H9 (cell line): Measurements from ENCODE around the gene ITPR2. TPM values are rescaled to one million over a fixed set of nuclear protein-coding genes. Genes with fewer than 3 reads are reported as not detected.

Source experiments
- DNase-seq: peaks from one replicate; pipeline ENCODE4 v3.0.0-alpha.2; 2017
- H2AFZ ChIP-seq: one replicate; pipeline ENCODE4 v1.6.1; 2013; ENCODE audit warnings: mild to moderate bottlenecking, low read length, control low read depth, moderate library complexity
- H2AK5ac ChIP-seq: 2 replicates; pipeline ENCODE4 v1.6.1; 2013; ENCODE audit warnings: low read length, control low read depth, mixed read lengths; ENCODE audit not compliant: insufficient read length
- H2BK120ac ChIP-seq: one replicate; pipeline ENCODE4 v1.6.1; 2013; ENCODE audit warnings: low read depth, mild to moderate bottlenecking, low read length, control low read depth, inconsistent platforms; ENCODE audit not compliant: poor library complexity, severe bottlenecking
- H2BK12ac ChIP-seq: 2 replicates; pipeline ENCODE4 v1.6.1; 2013; ENCODE audit warnings: low read length, control low read depth, mixed read lengths, low read depth; ENCODE audit not compliant: insufficient read length
- H2BK15ac ChIP-seq: 2 replicates; pipeline ENCODE4 v1.6.1; 2013; ENCODE audit warnings: low read depth, low read length, control low read depth
- H2BK20ac ChIP-seq: one replicate; pipeline ENCODE4 v1.6.1; 2013; ENCODE audit warnings: low read depth, mild to moderate bottlenecking, low read length, control low read depth, inconsistent platforms; ENCODE audit not compliant: poor library complexity, severe bottlenecking
- H2BK5ac ChIP-seq: 2 replicates; pipeline ENCODE4 v1.6.1; 2013; ENCODE audit warnings: low read length, control low read depth, mixed read lengths; ENCODE audit not compliant: insufficient read length
- H3K14ac ChIP-seq: 2 replicates; pipeline ENCODE4 v1.6.1; 2013; ENCODE audit warnings: low read length, control low read depth; ENCODE audit not compliant: insufficient read depth
- H3K18ac ChIP-seq: 2 replicates; pipeline ENCODE4 v1.6.1; 2013; ENCODE audit warnings: low read depth, mild to moderate bottlenecking, mixed read lengths, low read length, control low read depth; ENCODE audit not compliant: insufficient read length
- H3K23ac ChIP-seq: 2 replicates; pipeline ENCODE4 v1.6.1; 2013; ENCODE audit warnings: low read length, control low read depth, mixed read lengths, low read depth; ENCODE audit not compliant: insufficient read length
- H3K23me2 ChIP-seq: 2 replicates; pipeline ENCODE4 v1.6.1; 2013; ENCODE audit warnings: low read depth, mild to moderate bottlenecking, mixed read lengths, low read length, control low read depth; ENCODE audit not compliant: insufficient read length, poor library complexity, severe bottlenecking
- H3K27ac ChIP-seq: 2 replicates; pipeline ENCODE4 v1.5.1; 2013; ENCODE audit warnings: low read length, control low read depth, mixed read lengths, low read depth; ENCODE audit not compliant: insufficient read length
- H3K27me3 ChIP-seq: 2 replicates; pipeline ENCODE4 v1.6.1; 2013; ENCODE audit warnings: low read length, control low read depth, inconsistent platforms; ENCODE audit not compliant: insufficient read depth
- H3K4ac ChIP-seq: 2 replicates; pipeline ENCODE4 v1.6.1; 2013; ENCODE audit warnings: low read depth, mild to moderate bottlenecking, control low read depth, inconsistent platforms, low read length, moderate library complexity
- H3K4me1 ChIP-seq: 2 replicates; pipeline ENCODE4 v1.6.1; 2013; ENCODE audit warnings: low read length, control low read depth, inconsistent platforms; ENCODE audit not compliant: insufficient read depth
- H3K4me2 ChIP-seq: 2 replicates; pipeline ENCODE4 v1.6.1; 2013; ENCODE audit warnings: low read length, control low read depth, mixed read lengths; ENCODE audit not compliant: insufficient read length, insufficient read depth
- H3K56ac ChIP-seq: 2 replicates; pipeline ENCODE4 v1.6.1; 2013; ENCODE audit warnings: low read depth, mild to moderate bottlenecking, mixed read lengths, low read length, control low read depth; ENCODE audit not compliant: insufficient read length
- H3K79me1 ChIP-seq: 2 replicates; pipeline ENCODE4 v1.6.1; 2013; ENCODE audit warnings: low read depth, mild to moderate bottlenecking, moderate library complexity, low read length, control low read depth, inconsistent platforms; ENCODE audit not compliant: insufficient read depth, poor library complexity, severe bottlenecking
- H3K79me2 ChIP-seq: 2 replicates; pipeline ENCODE4 v1.6.1; 2013; ENCODE audit warnings: low read length, control low read depth, inconsistent platforms; ENCODE audit not compliant: insufficient read depth
- H3K9ac ChIP-seq: 2 replicates; pipeline ENCODE4 v1.6.1; 2013; ENCODE audit warnings: low read length, control low read depth, mixed read lengths; ENCODE audit not compliant: insufficient read length; ENCODE audit errors: extremely low read depth
- H3K9me3 ChIP-seq: one replicate; pipeline ENCODE4 v1.6.1; 2013; ENCODE audit warnings: low read depth, low read length, inconsistent platforms; ENCODE audit not compliant: control insufficient read depth
- H3T11ph ChIP-seq: one replicate; pipeline ENCODE4 v1.6.1; 2013; ENCODE audit warnings: mild to moderate bottlenecking, low read length, control low read depth, inconsistent platforms
- H4K20me1 ChIP-seq: one replicate; pipeline ENCODE4 v1.6.1; 2013; ENCODE audit not compliant: control insufficient read depth, insufficient read length, insufficient read depth
- H4K5ac ChIP-seq: 2 replicates; pipeline ENCODE4 v1.6.1; 2013; ENCODE audit warnings: low read depth, mild to moderate bottlenecking, mixed read lengths, low read length, control low read depth; ENCODE audit not compliant: insufficient read length
- H4K8ac ChIP-seq: replicated peaks from 2 replicates; pipeline ENCODE4 v1.6.1; 2013; ENCODE audit warnings: low read length, control low read depth, mixed read lengths, low read depth; ENCODE audit not compliant: insufficient read length
- H4K91ac ChIP-seq: 2 replicates; pipeline ENCODE4 v1.6.1; 2013; ENCODE audit warnings: low read depth, mild to moderate bottlenecking, moderate library complexity, mixed read lengths, low read length, control low read depth; ENCODE audit not compliant: insufficient read length
- H3K27ac Mint-ChIP-seq, 3 experiments: 2 replicates in 2 of 3; 3 replicates in 1 of 3; pipeline ENCODE4 v1.8.0; 2020 to 2021; ENCODE audit warnings: mixed read lengths in 3 of 3, mild to moderate bottlenecking in 1 of 3, moderate library complexity in 1 of 3
- H3K27me3 Mint-ChIP-seq: 2 replicates; pipeline ENCODE4 v1.8.0; 2021; ENCODE audit warnings: low read depth, mild to moderate bottlenecking, moderate library complexity, mixed read lengths
- H3K36me3 Mint-ChIP-seq, 3 experiments: 2 replicates in 2 of 3; 3 replicates in 1 of 3; pipeline ENCODE4 v1.8.0; 2020 to 2021; ENCODE audit warnings: low read depth in 3 of 3, mixed read lengths in 3 of 3; ENCODE audit not compliant: insufficient read depth in 1 of 3
- H3K4me1 Mint-ChIP-seq, 2 experiments: 2 replicates each; pipeline ENCODE4 v1.8.0; 2020; ENCODE audit warnings: mixed read lengths in 2 of 2
- H3K4me3 Mint-ChIP-seq, 2 experiments: 2 replicates in 1 of 2; 3 replicates in 1 of 2; pipeline ENCODE4 v1.8.0; 2020 to 2021; ENCODE audit warnings: mild to moderate bottlenecking in 2 of 2, mixed read lengths in 2 of 2, moderate library complexity in 1 of 2
- H3K9me3 Mint-ChIP-seq, 2 experiments: 2 replicates in 1 of 2; 3 replicates in 1 of 2; pipeline ENCODE4 v1.8.0; 2020; ENCODE audit warnings: mild to moderate bottlenecking in 2 of 2, mixed read lengths in 2 of 2, moderate library complexity in 1 of 2
- WGBS: extraction: QIAGEN DNeasy Blood & Tissue Kit; methylation state at CpG from one replicate; pipeline ENCODE4 v1.1.7; 2013; ENCODE audit warnings: missing lambda C conversion rate, low lambda C conversion rate, mixed read lengths; ENCODE audit not compliant: insufficient read length; ENCODE audit errors: extremely low coverage; 5-methylcytosine and 5-hydroxymethylcytosine counted together
- total RNA-seq: library from RNA; stranded (reverse); gene quantifications from 2 replicates; pipeline ENCODE4 v1.2.1, GENCODE V29; 2021
- TF ChIP-seq, protein P1 (sequence below): fragments of 200-600 bp; sonication (generic); conservative IDR thresholded peaks from 3 replicates; pipeline ENCODE4 v1.8.0; 2021; ENCODE audit warnings: antibody characterized with exemption, mild to moderate bottlenecking

The ITPR2 gene
- total RNA-seq, 1 experiment from 2014 or later = 14.8 TPM

DNA sequence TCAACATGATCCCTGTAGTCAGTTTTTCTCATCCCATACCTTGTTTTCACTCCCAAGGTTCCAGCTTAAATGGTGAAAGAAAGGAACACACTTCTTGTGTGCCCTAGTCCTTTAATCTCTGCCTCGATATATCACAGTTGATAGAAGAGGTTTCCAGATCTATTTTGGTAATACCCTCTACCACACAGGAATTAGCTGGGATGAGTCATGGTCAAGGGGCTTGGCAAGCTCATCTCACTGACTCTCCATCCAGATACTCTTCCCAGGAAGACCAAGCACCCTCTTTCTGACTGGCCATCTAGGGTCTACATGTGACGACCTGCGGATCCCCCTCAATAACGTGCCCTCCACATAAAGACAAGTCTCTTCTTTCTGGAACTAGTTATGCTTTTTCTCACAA is 277.9 kb downstream of the ITPR2 start:
- no peaks in the 10 kb centered on the region for H3K4me1 Mint-ChIP-seq
- no peak overlapping the region for H3K23ac ChIP-seq
- no peaks in the 10 kb centered on the region for H3K9me3 ChIP-seq
- no peaks in the 10 kb centered on the region for H3K27me3 Mint-ChIP-seq
- H4K20me1 ChIP-seq = no peaks in the 10 kb centered on the region
- TF ChIP-seq, protein P1, sequence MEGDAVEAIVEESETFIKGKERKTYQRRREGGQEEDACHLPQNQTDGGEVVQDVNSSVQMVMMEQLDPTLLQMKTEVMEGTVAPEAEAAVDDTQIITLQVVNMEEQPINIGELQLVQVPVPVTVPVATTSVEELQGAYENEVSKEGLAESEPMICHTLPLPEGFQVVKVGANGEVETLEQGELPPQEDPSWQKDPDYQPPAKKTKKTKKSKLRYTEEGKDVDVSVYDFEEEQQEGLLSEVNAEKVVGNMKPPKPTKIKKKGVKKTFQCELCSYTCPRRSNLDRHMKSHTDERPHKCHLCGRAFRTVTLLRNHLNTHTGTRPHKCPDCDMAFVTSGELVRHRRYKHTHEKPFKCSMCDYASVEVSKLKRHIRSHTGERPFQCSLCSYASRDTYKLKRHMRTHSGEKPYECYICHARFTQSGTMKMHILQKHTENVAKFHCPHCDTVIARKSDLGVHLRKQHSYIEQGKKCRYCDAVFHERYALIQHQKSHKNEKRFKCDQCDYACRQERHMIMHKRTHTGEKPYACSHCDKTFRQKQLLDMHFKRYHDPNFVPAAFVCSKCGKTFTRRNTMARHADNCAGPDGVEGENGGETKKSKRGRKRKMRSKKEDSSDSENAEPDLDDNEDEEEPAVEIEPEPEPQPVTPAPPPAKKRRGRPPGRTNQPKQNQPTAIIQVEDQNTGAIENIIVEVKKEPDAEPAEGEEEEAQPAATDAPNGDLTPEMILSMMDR = no peak
- no CpG with 5 or more reads among the region's 4 CpGs for WGBS
- no peak overlapping the region for H4K5ac ChIP-seq
- no peak overlapping the region for H2BK12ac ChIP-seq
- no peak overlapping the region for H2BK20ac ChIP-seq
- no peaks in the 10 kb centered on the region for H3K79me2 ChIP-seq
- no peak overlapping the region for H3K4me2 ChIP-seq
- no peaks in the 10 kb centered on the region for H3K79me1 ChIP-seq
- H4K91ac ChIP-seq = no peak overlapping the region
- no peak overlapping the region for H2BK120ac ChIP-seq
- H4K8ac ChIP-seq = no peak overlapping the region
- H3K9me3 Mint-ChIP-seq = no peaks in the 10 kb centered on the region
- no peak overlapping the region for H2AFZ ChIP-seq
- H3K23me2 ChIP-seq = no peaks in the 10 kb centered on the region
- H3K56ac ChIP-seq = no peak overlapping the region
- no peak overlapping the region for H3K27ac ChIP-seq
- no peaks in the 10 kb centered on the region for H3K4me1 ChIP-seq
- H2AK5ac ChIP-seq = no peak overlapping the region
- no peak overlapping the region for H3T11ph ChIP-seq
- no peak for DNase-seq
- no peaks in the 10 kb centered on the region for H3K27me3 ChIP-seq
- H3K27ac Mint-ChIP-seq = no peak overlapping the region
- H2BK15ac ChIP-seq = no peak overlapping the region
- H3K18ac ChIP-seq = no peak overlapping the region
- H2BK5ac ChIP-seq = no peak overlapping the region
- no peaks in the 10 kb centered on the region; a peak in 1 of 7 replicates for H3K36me3 Mint-ChIP-seq
- no peak overlapping the region for H3K4me3 Mint-ChIP-seq
- no peak overlapping the region for H3K4ac ChIP-seq
- H3K9ac ChIP-seq = no peak overlapping the region
- H3K14ac ChIP-seq = no peak overlapping the region
